IMR-90 (cell line): Measurements from ENCODE around the gene KLF18. TPM values are rescaled to one million over a fixed set of nuclear protein-coding genes. Genes with fewer than 3 reads are reported as not detected.

Experiments
- ATAC-seq: fragments of 200-7000 bp; cut with Tn5 transposase; 2 replicates; pipeline ENCODE4 v1.9.1; 2020; ENCODE audit warnings: low read depth, mild to moderate bottlenecking, moderate library complexity
- BruUV-seq: library from RNA; stranded (reverse); fragments of 400-500 nt; replicated peaks from 2 replicates; lab custom pipeline; 2021; lab: Mats Ljungman, UMichigan
- CTCF ChIA-PET: fragments of 300-600 bp; formaldehyde crosslinking; extraction: SDS; loops from one replicate; lab custom pipeline; 2021; ENCODE audit warnings: antibody characterized with exemption; lab: Yijun Ruan, JAX
- POLR2A ChIA-PET: fragments of 300-600 bp; sonication (Branson Sonifier 250); formaldehyde crosslinking; loops from one replicate; lab custom pipeline; 2022; ENCODE audit warnings: antibody characterized with exemption; ENCODE audit not compliant: unreplicated experiment; lab: Charles Lee
- DNase-seq: peaks from one replicate; pipeline ENCODE4 v3.0.0; 2013
- H2AFZ ChIP-seq: replicated peaks from 2 replicates; pipeline ENCODE3; 2013; ENCODE audit warnings: low read length, mild to moderate bottlenecking; ENCODE audit not compliant: poor library complexity
- H2AK5ac ChIP-seq: 2 replicates; pipeline ENCODE4 v1.6.1; 2013; ENCODE audit warnings: low read depth, low read length, inconsistent platforms
- H2AK9ac ChIP-seq: replicated peaks from 2 replicates; pipeline ENCODE3; 2013; ENCODE audit warnings: mild to moderate bottlenecking, low read depth, low read length, moderate library complexity; ENCODE audit not compliant: poor library complexity
- H2BK120ac ChIP-seq: 2 replicates; pipeline ENCODE4 v1.6.1; 2013; ENCODE audit warnings: low read depth, low read length, inconsistent platforms
- H2BK15ac ChIP-seq: 3 replicates; pipeline ENCODE4 v1.6.1; 2013; ENCODE audit warnings: low read depth, low read length, inconsistent platforms
- H2BK20ac ChIP-seq: 2 replicates; pipeline ENCODE4 v1.6.1; 2013; ENCODE audit warnings: low read depth, mild to moderate bottlenecking, inconsistent platforms, low read length, moderate library complexity
- H2BK5ac ChIP-seq: 2 replicates; pipeline ENCODE4 v1.6.1; 2013; ENCODE audit warnings: mild to moderate bottlenecking, low read depth, low read length, inconsistent platforms; ENCODE audit not compliant: poor library complexity, severe bottlenecking
- H3K14ac ChIP-seq: replicated peaks from 2 replicates; pipeline ENCODE4 v1.6.1; 2013; ENCODE audit warnings: low read depth, low read length, inconsistent platforms
- H3K18ac ChIP-seq: 2 replicates; pipeline ENCODE4 v1.6.1; 2013; ENCODE audit warnings: low read depth, low read length, control low read depth
- H3K23ac ChIP-seq: 2 replicates; pipeline ENCODE4 v1.6.1; 2013; ENCODE audit warnings: low read depth, low read length, inconsistent platforms
- H3K27ac ChIP-seq: 2 replicates; pipeline ENCODE4 v1.5.1; 2013; ENCODE audit warnings: mild to moderate bottlenecking, control low read depth, low read length; ENCODE audit not compliant: insufficient read depth
- H3K27me3 ChIP-seq: 2 replicates; pipeline ENCODE4 v1.6.1; 2013; ENCODE audit warnings: low read length; ENCODE audit not compliant: control insufficient read depth, insufficient read depth
- H3K36me3 ChIP-seq: 2 replicates; pipeline ENCODE4 v1.6.1; 2013; ENCODE audit warnings: low read length, mixed read lengths; ENCODE audit not compliant: control insufficient read depth, insufficient read depth
- H3K4ac ChIP-seq: 2 replicates; pipeline ENCODE4 v1.6.1; 2013; ENCODE audit warnings: low read depth, low read length, inconsistent platforms
- H3K4me1 ChIP-seq: 2 replicates; pipeline ENCODE4 v1.6.1; 2013; ENCODE audit warnings: low read length, mixed read lengths; ENCODE audit not compliant: control insufficient read depth, insufficient read depth
- H3K4me2 ChIP-seq: 2 replicates; pipeline ENCODE4 v1.6.1; 2013; ENCODE audit warnings: low read depth, mild to moderate bottlenecking, control low read depth, low read length, moderate library complexity
- H3K4me3 ChIP-seq: 2 replicates; pipeline ENCODE4 v1.5.1; 2013; ENCODE audit warnings: low read depth, mild to moderate bottlenecking, control low read depth, low read length, moderate library complexity; ENCODE audit not compliant: insufficient read depth
- H3K56ac ChIP-seq: 2 replicates; pipeline ENCODE4 v1.6.1; 2013; ENCODE audit warnings: low read length, inconsistent platforms; ENCODE audit not compliant: insufficient read depth; ENCODE audit errors: extremely low read depth
- H3K79me1 ChIP-seq, 2 experiments: 2 replicates each; pipeline ENCODE4 v1.6.1; 2013; ENCODE audit warnings: low read length in 2 of 2, inconsistent platforms in 1 of 2, low read depth in 1 of 2
- H3K9ac ChIP-seq: 2 replicates; pipeline ENCODE4 v1.6.1; 2013; ENCODE audit warnings: low read depth, low read length, control low read depth
- H3K9me1 ChIP-seq: 2 replicates; pipeline ENCODE4 v1.6.1; 2013; ENCODE audit warnings: low read length, inconsistent platforms; ENCODE audit not compliant: insufficient read depth
- H3K9me3 ChIP-seq: 2 replicates; pipeline ENCODE4 v1.6.1; 2013; ENCODE audit warnings: low read length; ENCODE audit not compliant: control insufficient read depth, insufficient read depth
- H4K20me1 ChIP-seq: 2 replicates; pipeline ENCODE4 v1.6.1; 2013; ENCODE audit warnings: low read length, inconsistent platforms; ENCODE audit not compliant: insufficient read depth
- H4K5ac ChIP-seq: 2 replicates; pipeline ENCODE4 v1.6.1; 2013; ENCODE audit warnings: mild to moderate bottlenecking, low read depth, low read length, control low read depth
- H4K8ac ChIP-seq, 2 experiments: 2 replicates each; pipeline ENCODE4 v1.6.1; 2013; ENCODE audit warnings: low read depth in 2 of 2, low read length in 2 of 2, control low read depth in 1 of 2, inconsistent platforms in 1 of 2
- H4K91ac ChIP-seq: 2 replicates; pipeline ENCODE4 v1.6.1; 2013; ENCODE audit warnings: low read depth, low read length, inconsistent platforms; ENCODE audit not compliant: insufficient read depth
- BHLHE40 ChIP-seq: fragments of 150-350 bp; IDR thresholded peaks from 2 replicates; pipeline ENCODE4 v1.6.1; 2016; ENCODE audit warnings: mild to moderate bottlenecking, low read depth, low read length
- CEBPB ChIP-seq: IDR thresholded peaks from 2 replicates; pipeline ENCODE4 v1.6.1; 2012; ENCODE audit warnings: low read depth, low read length, improper control_type of control experiment
- CHD1 ChIP-seq: IDR thresholded peaks from 2 replicates; pipeline ENCODE4 v1.6.1; 2012; ENCODE audit warnings: low read depth, low read length, improper control_type of control experiment
- FOS ChIP-seq: fragments of 150-350 bp; IDR thresholded peaks from 2 replicates; pipeline ENCODE4 v1.6.1; 2016; ENCODE audit warnings: low read depth, low read length
- MAFK ChIP-seq: IDR thresholded peaks from 2 replicates; pipeline ENCODE4 v1.6.1; 2012; ENCODE audit warnings: low read depth, low read length, improper control_type of control experiment
- MAZ ChIP-seq: IDR thresholded peaks from 2 replicates; pipeline ENCODE4 v1.6.1; 2012; ENCODE audit warnings: low read depth, mild to moderate bottlenecking, low read length, improper control_type of control experiment, moderate library complexity, borderline replicate concordance
- MXI1 ChIP-seq: IDR thresholded peaks from 2 replicates; pipeline ENCODE4 v1.6.1; 2012; ENCODE audit warnings: low read depth, mild to moderate bottlenecking, low read length, moderate library complexity, borderline replicate concordance
- NFE2L2 ChIP-seq: fragments of 150-350 bp; IDR thresholded peaks from 2 replicates; pipeline ENCODE4 v1.6.1; 2016; ENCODE audit warnings: low read depth, mild to moderate bottlenecking, low read length
- POLR2A ChIP-seq: IDR thresholded peaks from 2 replicates; pipeline ENCODE4 v1.6.1; 2012; ENCODE audit warnings: mild to moderate bottlenecking, low read depth, low read length
- RAD21 ChIP-seq: IDR thresholded peaks from 2 replicates; pipeline ENCODE4 v1.6.1; 2012; ENCODE audit warnings: low read length, improper control_type of control experiment
- RCOR1 ChIP-seq: IDR thresholded peaks from 2 replicates; pipeline ENCODE4 v1.6.1; 2012; ENCODE audit warnings: mild to moderate bottlenecking, low read length, improper control_type of control experiment; ENCODE audit not compliant: insufficient replicate concordance
- RFX5 ChIP-seq: IDR thresholded peaks from 2 replicates; pipeline ENCODE4 v1.8.0; 2012; ENCODE audit warnings: low read depth, mild to moderate bottlenecking, low read length, moderate library complexity
- SMC3 ChIP-seq: fragments of 150-350 bp; IDR thresholded peaks from 2 replicates; pipeline ENCODE4 v1.6.1; 2016; ENCODE audit warnings: low read depth, mild to moderate bottlenecking, antibody characterized with exemption, low read length, moderate library complexity
- WGBS, 2 experiments: methylation state at CpG; one replicate each; pipeline versions ENCODE4 v1.1.5 to v1.1.7; 2013; ENCODE audit warnings: missing lambda C conversion rate in 2 of 2; ENCODE audit not compliant: insufficient read length in 1 of 2; ENCODE audit errors: extremely low coverage in 2 of 2; 5-methylcytosine and 5-hydroxymethylcytosine counted together
- dilution Hi-C: fragments of 300-500 bp; cut with HindIII; formaldehyde crosslinking; loops from one replicate; pipeline ENCODE4 v1.14.3; 2018; ENCODE audit warnings: low sequenced_read_pairs; ENCODE audit not compliant: unreplicated experiment
- in situ Hi-C: fragments of 300-500 bp; cut with MboI; formaldehyde crosslinking; loops from 3 replicates; pipeline ENCODE4 v1.14.3; 2019; ENCODE audit warnings: low sequenced_read_pairs, inconsistent platforms, mixed read lengths
- intact Hi-C: fragments of 100-400 bp; cut with micrococcal nuclease; formaldehyde crosslinking; loops from 2 replicates; pipeline ENCODE4 v1.10.0; 2022
- polyA plus RNA-seq, 3 experiments: library from polyadenylated mRNA; depleted of rRNA; stranded (reverse); fragments of >200 nt; gene quantifications; 2 replicates each; pipeline ENCODE4 v1.2.3, GENCODE V29; 2012; ENCODE audit warnings: low replicate concordance in 1 of 3
- total RNA-seq: library from RNA; depleted of rRNA; stranded (reverse); fragments of >200 nt; gene quantifications from 2 replicates; pipeline ENCODE4 v1.2.3, GENCODE V29; 2012
- TF ChIP-seq, protein P1 (sequence below): conservative IDR thresholded peaks from 2 replicates; pipeline ENCODE4 v1.5.1; 2012; ENCODE audit warnings: mild to moderate bottlenecking, low read depth, low read length, improper control_type of control experiment
- TF ChIP-seq, protein P2 (sequence below): fragments of 150-350 bp; IDR thresholded peaks from 2 replicates; pipeline ENCODE4 v1.6.1; 2016; ENCODE audit warnings: low read depth, mild to moderate bottlenecking, low read length, moderate library complexity, borderline replicate concordance
- TF ChIP-seq, protein P3 (sequence below): fragments of 150-350 bp; IDR thresholded peaks from 2 replicates; pipeline ENCODE4 v1.6.1; 2017; ENCODE audit warnings: mild to moderate bottlenecking, antibody characterized with exemption, low read length, low read depth

The KLF18 gene
- total and polyA plus RNA-seq, 2 of the 4 experiments (the other 2 are of a cell fraction): not detected

DNA sequence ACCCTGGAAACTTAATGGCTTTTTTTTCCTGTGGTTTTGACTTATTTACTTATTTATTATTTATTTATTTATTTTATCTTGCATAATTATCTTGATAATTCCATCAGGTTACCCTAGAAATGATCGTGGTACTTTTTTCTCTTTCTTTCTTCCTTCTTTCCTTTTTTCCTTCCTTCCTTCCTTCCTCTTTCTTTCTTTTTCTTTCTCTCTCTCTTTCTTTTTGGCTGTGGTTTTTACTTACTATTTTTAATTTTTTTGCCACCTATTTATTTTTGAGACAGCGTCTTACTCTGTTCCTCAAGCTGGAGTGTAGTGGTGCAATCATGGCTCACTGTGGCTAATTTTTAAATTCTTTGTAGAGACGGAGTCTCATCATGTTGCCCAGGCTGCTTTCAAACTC lies 6.2 kb upstream of the KLF18 start:
- Histone ChIP-seq H3K4me1 (no peaks in the 10 kb centered on the region), H2BK20ac (no peak overlapping the region), H2BK15ac (no peak overlapping the region), H4K8ac (no peak overlapping the region), H3K9ac (no peak overlapping the region), H3K27ac (no peak overlapping the region), H3K36me3 (no peaks in the 10 kb centered on the region), H3K9me3 (peaks cover 4% of the 10 kb centered on the region), H2AFZ (no peak overlapping the region), H3K4me3 (no peak overlapping the region), H2AK5ac (no peak overlapping the region), H3K4ac (no peak overlapping the region), H2BK5ac (no peak overlapping the region), H3K9me1 (no peaks in the 10 kb centered on the region), H4K5ac (no peak overlapping the region), H2AK9ac (no peak overlapping the region), H2BK120ac (no peak overlapping the region), H3K23ac (no peak overlapping the region), H3K27me3 (peaks cover 5% of the 10 kb centered on the region), H3K79me1 (no peaks in the 10 kb centered on the region), H3K18ac (no peak overlapping the region), H3K14ac (no peak overlapping the region), H4K20me1 (no peaks in the 10 kb centered on the region), H4K91ac (no peak overlapping the region), H3K56ac (no peak overlapping the region), H3K4me2 (no peak overlapping the region)
- no TSS peak for BruUV-seq
- TF ChIP-seq MAFK: no peak
- TF ChIP-seq MAZ: no peak
- TF ChIP-seq RCOR1: no peak
- TF ChIP-seq MXI1: no peak
- no peak for TF ChIP-seq RFX5
- no peak for TF ChIP-seq NFE2L2
- TF ChIP-seq CHD1: no peak
- no peak for TF ChIP-seq SMC3
- TF ChIP-seq CEBPB: no peak
- TF ChIP-seq POLR2A: no peak
- TF ChIP-seq BHLHE40: no peak
- TF ChIP-seq, protein P1, sequence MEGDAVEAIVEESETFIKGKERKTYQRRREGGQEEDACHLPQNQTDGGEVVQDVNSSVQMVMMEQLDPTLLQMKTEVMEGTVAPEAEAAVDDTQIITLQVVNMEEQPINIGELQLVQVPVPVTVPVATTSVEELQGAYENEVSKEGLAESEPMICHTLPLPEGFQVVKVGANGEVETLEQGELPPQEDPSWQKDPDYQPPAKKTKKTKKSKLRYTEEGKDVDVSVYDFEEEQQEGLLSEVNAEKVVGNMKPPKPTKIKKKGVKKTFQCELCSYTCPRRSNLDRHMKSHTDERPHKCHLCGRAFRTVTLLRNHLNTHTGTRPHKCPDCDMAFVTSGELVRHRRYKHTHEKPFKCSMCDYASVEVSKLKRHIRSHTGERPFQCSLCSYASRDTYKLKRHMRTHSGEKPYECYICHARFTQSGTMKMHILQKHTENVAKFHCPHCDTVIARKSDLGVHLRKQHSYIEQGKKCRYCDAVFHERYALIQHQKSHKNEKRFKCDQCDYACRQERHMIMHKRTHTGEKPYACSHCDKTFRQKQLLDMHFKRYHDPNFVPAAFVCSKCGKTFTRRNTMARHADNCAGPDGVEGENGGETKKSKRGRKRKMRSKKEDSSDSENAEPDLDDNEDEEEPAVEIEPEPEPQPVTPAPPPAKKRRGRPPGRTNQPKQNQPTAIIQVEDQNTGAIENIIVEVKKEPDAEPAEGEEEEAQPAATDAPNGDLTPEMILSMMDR: no peak
- no peak for TF ChIP-seq RAD21
- TF ChIP-seq, protein P2, sequence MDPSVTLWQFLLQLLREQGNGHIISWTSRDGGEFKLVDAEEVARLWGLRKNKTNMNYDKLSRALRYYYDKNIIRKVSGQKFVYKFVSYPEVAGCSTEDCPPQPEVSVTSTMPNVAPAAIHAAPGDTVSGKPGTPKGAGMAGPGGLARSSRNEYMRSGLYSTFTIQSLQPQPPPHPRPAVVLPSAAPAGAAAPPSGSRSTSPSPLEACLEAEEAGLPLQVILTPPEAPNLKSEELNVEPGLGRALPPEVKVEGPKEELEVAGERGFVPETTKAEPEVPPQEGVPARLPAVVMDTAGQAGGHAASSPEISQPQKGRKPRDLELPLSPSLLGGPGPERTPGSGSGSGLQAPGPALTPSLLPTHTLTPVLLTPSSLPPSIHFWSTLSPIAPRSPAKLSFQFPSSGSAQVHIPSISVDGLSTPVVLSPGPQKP: no peak
- TF ChIP-seq FOS: no peak
- TF ChIP-seq, protein P3, sequence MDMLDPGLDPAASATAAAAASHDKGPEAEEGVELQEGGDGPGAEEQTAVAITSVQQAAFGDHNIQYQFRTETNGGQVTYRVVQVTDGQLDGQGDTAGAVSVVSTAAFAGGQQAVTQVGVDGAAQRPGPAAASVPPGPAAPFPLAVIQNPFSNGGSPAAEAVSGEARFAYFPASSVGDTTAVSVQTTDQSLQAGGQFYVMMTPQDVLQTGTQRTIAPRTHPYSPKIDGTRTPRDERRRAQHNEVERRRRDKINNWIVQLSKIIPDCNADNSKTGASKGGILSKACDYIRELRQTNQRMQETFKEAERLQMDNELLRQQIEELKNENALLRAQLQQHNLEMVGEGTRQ: no peak
- WGBS, 2 experiments: no CpG with 5 or more reads among the region's 3 CpGs
- no peak for DNase-seq
- dilution Hi-C loops: no loop called here
- POLR2A ChIA-PET: no interaction called here
- in situ Hi-C loops: no loop called here
- no peak for ATAC-seq
- CTCF ChIA-PET: no interaction called here
- intact Hi-C loops: no loop called here
